Measurements from ENCODE around the gene CCDC69.
A peak's percentile ranks its signal among the peaks of the same experiment; 100 is the strongest.

Gene CCDC69

GRCh38 chr5:151158287-151158661, 65.6 kb downstream of the CCDC69 start:
- DNase-seq = no peak

- DNase-seq = peak; percentile 82
Measured at GRCh38 chr5:151157426-151158286, 66.2 kb downstream of the CCDC69 start, which contains the start of gene ANXA6. TSS of gene ANXA6 (minus strand) at chr5:151157779. CDS start at chr5:151147901, 9,878 bp downstream.

GRCh38 chr5:151156507-151157420, 67.1 kb downstream of the CCDC69 start:
- peak; percentile 48 for DNase-seq

- DNase-seq = peak; percentile 63
Measured at GRCh38 chr5:151155775-151156506, 68.0 kb downstream of the CCDC69 start.

- DNase-seq = peak; percentile 47
Measured at GRCh38 chr5:151154931-151155774, 68.7 kb downstream of the CCDC69 start.

- no peak for DNase-seq
Measured at GRCh38 chr5:151153766-151154272, 70.1 kb downstream of the CCDC69 start.

GRCh38 chr5:151153300-151153699, 70.6 kb downstream of the CCDC69 start:
- no peak for DNase-seq

- DNase-seq = peak; percentile 67
Measured at GRCh38 chr5:151151793-151152192, 72.1 kb downstream of the CCDC69 start.

- no peak for DNase-seq
Measured at GRCh38 chr5:151151263-151151660, 72.6 kb downstream of the CCDC69 start.

- DNase-seq = peak; percentile 37
Measured at GRCh38 chr5:151150471-151151262, 73.2 kb downstream of the CCDC69 start.

GRCh38 chr5:151148583-151148982, 75.3 kb downstream of the CCDC69 start:
- DNase-seq = no peak

- no peak for DNase-seq
Measured at GRCh38 chr5:151147033-151147432, 76.9 kb downstream of the CCDC69 start.

- no peak for DNase-seq
Measured at GRCh38 chr5:151146061-151146460, 77.8 kb downstream of the CCDC69 start.

- DNase-seq = no peak
Measured at GRCh38 chr5:151144922-151145321, 79.0 kb downstream of the CCDC69 start.

- DNase-seq = no peak
Measured at GRCh38 chr5:151144275-151144674, 79.6 kb downstream of the CCDC69 start.

- DNase-seq = no peak
Measured at GRCh38 chr5:151143645-151144044, 80.2 kb downstream of the CCDC69 start.

GRCh38 chr5:151142933-151143332, 81.0 kb downstream of the CCDC69 start:
- no peak for DNase-seq

- peak; percentile 7 for DNase-seq
Measured at GRCh38 chr5:151141535-151141934, 82.4 kb downstream of the CCDC69 start.

- DNase-seq = no peak
Measured at GRCh38 chr5:151140686-151141459, 83.0 kb downstream of the CCDC69 start.

GRCh38 chr5:151139646-151140045, 84.2 kb downstream of the CCDC69 start:
- no peak for DNase-seq
